CD14-positive monocyte (primary cell): ENCODE data around the gene WDR62. TPM values are rescaled to one million over a fixed set of nuclear protein-coding genes. Genes with fewer than 3 reads are reported as not detected.
"Not testable (repeated sequence)": the region's sequence is repeated elsewhere in the genome, so short reads cannot be mapped to it uniquely, and the experiment has no call there.

Experiments used
- DNase-seq, 3 donors: peaks; one replicate each; pipeline ENCODE4 v3.0.0-alpha.2; 2011 to 2022
- H2AFZ ChIP-seq: 2 replicates; pipeline ENCODE4 v1.6.0; 2012; ENCODE audit warnings: mild to moderate bottlenecking, low read depth, low read length, inconsistent platforms; ENCODE audit not compliant: insufficient read depth, poor library complexity, severe bottlenecking
- H3K27ac ChIP-seq, 2 donors: 1 replicate in 1 of 2; 2 replicates in 1 of 2; pipeline ENCODE4 v1.5.1; 2012 to 2013; ENCODE audit warnings: low read length in 2 of 2, control low read depth in 1 of 2, inconsistent platforms in 1 of 2, low read depth in 1 of 2, mild to moderate bottlenecking in 1 of 2
- H3K27me3 ChIP-seq, 2 donors: one replicate each; pipeline versions ENCODE4 v1.6.0 to v1.6.1; 2011 to 2013; ENCODE audit warnings: low read length in 2 of 2; ENCODE audit not compliant: control insufficient read depth in 2 of 2, insufficient read depth in 2 of 2
- H3K36me3 ChIP-seq, 2 donors: replicated peaks in 1 of 2; 1 replicate in 1 of 2; 2 replicates in 1 of 2; pipeline versions ENCODE4 v1.5.1 to v1.6.1; 2012 to 2013; ENCODE audit warnings: low read length in 2 of 2, control low read depth in 1 of 2, inconsistent platforms in 1 of 2, mild to moderate bottlenecking in 1 of 2; ENCODE audit not compliant: insufficient read depth in 2 of 2, control insufficient read depth in 1 of 2
- H3K4me1 ChIP-seq, 2 donors: 1 replicate in 1 of 2; 2 replicates in 1 of 2; pipeline versions ENCODE4 v1.5.1 to v1.6.1; 2012 to 2013; ENCODE audit warnings: low read length in 2 of 2, control low read depth in 1 of 2, inconsistent platforms in 1 of 2, mild to moderate bottlenecking in 1 of 2, moderate library complexity in 1 of 2; ENCODE audit not compliant: insufficient read depth in 2 of 2, control insufficient read depth in 1 of 2
- H3K4me2 ChIP-seq: replicated peaks from 2 replicates; pipeline ENCODE3; 2012; ENCODE audit warnings: low read length, moderate library complexity, mild to moderate bottlenecking; ENCODE audit not compliant: poor library complexity, severe bottlenecking; ENCODE audit errors: extremely low read depth
- H3K4me3 ChIP-seq, 3 experiments: fragments of 200-600 bp in 1 of 3; sonication (generic) in 1 of 3; replicated peaks in 1 of 3; 1 replicate in 2 of 3; 2 replicates in 1 of 3; pipeline ENCODE4 v1.5.1; 2011 to 2013; ENCODE audit warnings: low read length in 3 of 3, mild to moderate bottlenecking in 3 of 3, control low read depth in 2 of 3, low read depth in 2 of 3, inconsistent platforms in 1 of 3, moderate library complexity in 1 of 3
- H3K79me2 ChIP-seq: 2 replicates; pipeline ENCODE4 v1.6.0; 2012; ENCODE audit warnings: mild to moderate bottlenecking, control low read depth, inconsistent platforms, low read length, moderate library complexity; ENCODE audit not compliant: insufficient read depth
- H3K9ac ChIP-seq: 2 replicates; pipeline ENCODE4 v1.6.0; 2017; ENCODE audit warnings: low read length, mild to moderate bottlenecking; ENCODE audit not compliant: insufficient read depth, poor library complexity, severe bottlenecking
- H3K9me3 ChIP-seq, 2 donors: replicated peaks in 1 of 2; 1 replicate in 1 of 2; 2 replicates in 1 of 2; pipeline versions ENCODE4 v1.5.1 to v1.6.1; 2012 to 2013; ENCODE audit warnings: low read length in 2 of 2, control low read depth in 1 of 2; ENCODE audit not compliant: control insufficient read depth in 1 of 2, insufficient read depth in 1 of 2
- H4K20me1 ChIP-seq: 2 replicates; pipeline ENCODE4 v1.6.0; 2012; ENCODE audit warnings: mild to moderate bottlenecking, low read length, control low read depth, moderate library complexity; ENCODE audit not compliant: insufficient read depth
- H3K27ac Mint-ChIP-seq, 7 donors: one replicate each; pipeline ENCODE4 v1.8.0; 2020; ENCODE audit warnings: mild to moderate bottlenecking in 7 of 7, mixed read lengths in 7 of 7, moderate library complexity in 6 of 7, inconsistent platforms in 2 of 7
- H3K27me3 Mint-ChIP-seq, 3 donors: one replicate each; pipeline ENCODE4 v1.8.0; 2021 to 2022; ENCODE audit warnings: low read depth in 3 of 3, mild to moderate bottlenecking in 3 of 3, mixed read lengths in 3 of 3, moderate library complexity in 3 of 3, inconsistent platforms in 1 of 3
- H3K36me3 Mint-ChIP-seq, 2 donors: one replicate each; pipeline ENCODE4 v1.8.0; 2020; ENCODE audit warnings: mixed read lengths in 2 of 2, inconsistent platforms in 1 of 2, mild to moderate bottlenecking in 1 of 2
- H3K4me1 Mint-ChIP-seq: one replicate; pipeline ENCODE4 v1.8.0; 2020; ENCODE audit warnings: mild to moderate bottlenecking, mixed read lengths
- H3K4me3 Mint-ChIP-seq, 2 donors: one replicate each; pipeline ENCODE4 v1.8.0; 2020; ENCODE audit warnings: mild to moderate bottlenecking in 2 of 2, mixed read lengths in 2 of 2, moderate library complexity in 1 of 2
- H3K9me3 Mint-ChIP-seq, 7 donors: one replicate each; pipeline ENCODE4 v1.8.0; 2020 to 2022; ENCODE audit warnings: mixed read lengths in 7 of 7, mild to moderate bottlenecking in 6 of 7, moderate library complexity in 6 of 7, inconsistent platforms in 2 of 7
- CTCF ChIP-seq: fragments of 200-600 bp; IDR thresholded peaks from one replicate; pipeline ENCODE4 v1.8.0; 2022; ENCODE audit warnings: antibody characterized with exemption, mild to moderate bottlenecking
- WGBS: methylation state at CpG from one replicate; pipeline ENCODE4 v1.1.5; 2013; ENCODE audit warnings: missing lambda C conversion rate; ENCODE audit not compliant: insufficient coverage; 5-methylcytosine and 5-hydroxymethylcytosine counted together
- intact Hi-C, 2 donors: fragments of 100-400 bp; cut with micrococcal nuclease; formaldehyde crosslinking; loops; one replicate each; pipeline versions ENCODE4 v1.15.0 to v1.15.1; 2023
- polyA plus RNA-seq, 3 donors: library from polyadenylated mRNA; depleted of rRNA in 1 of 3; unstranded in 2 of 3; stranded (reverse) in 1 of 3; fragments of 300-500 nt in 2 of 3; fragments of >200 nt in 1 of 3; fragmentation: Illumina TruSeq in 2 of 3; gene quantifications; 1 replicate in 2 of 3; 2 replicates in 1 of 3; pipeline ENCODE4 v1.2.3, GENCODE V29; 2012 to 2021

WDR62 gene
- polyA plus RNA-seq, 3 donors, result 0.05 to 0.88 TPM; not detected in 1

- peak within 1 kb of the TSS; percentile 49 for H3K9ac ChIP-seq
These were observed 22.2 kb upstream of the WDR62 start, which contains the start of gene CLIP3 for GRCh38 chr19:36032251-36033104. CLIP3 (minus strand) TSS chr19:36032873; CDS start chr19:36032357, 516 bp downstream.

DNA sequence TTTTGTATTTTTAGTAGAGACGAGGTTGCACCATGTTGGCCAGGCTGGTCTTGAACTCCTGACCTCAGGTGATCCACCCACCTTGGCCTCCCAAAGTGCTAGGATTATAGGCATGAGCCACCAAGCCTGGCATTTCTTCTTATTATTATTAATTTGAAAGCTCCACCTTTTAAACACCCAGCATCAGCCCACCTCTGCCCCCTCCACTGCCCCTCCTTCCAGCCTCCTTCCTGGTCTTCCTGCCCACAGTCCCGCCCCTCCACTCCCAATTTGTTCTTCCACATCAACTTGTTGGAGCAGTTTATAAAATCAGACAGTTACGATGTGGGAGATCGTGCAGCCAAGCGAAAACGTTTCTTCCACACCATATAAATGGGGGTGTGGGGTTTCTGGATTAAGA is 14.2 kb upstream of the WDR62 start:
- Histone ChIP-seq H3K36me3 (no peaks in the 10 kb centered on the region), H3K79me2 (no peaks in the 10 kb centered on the region), H3K4me2 (no peak overlapping the region), H3K4me3 (no peak overlapping the region), H3K27ac (no peak overlapping the region), H3K27me3 (no peaks in the 10 kb centered on the region), H3K9ac (no peak overlapping the region), H4K20me1 (no peaks in the 10 kb centered on the region), H2AFZ (no peak overlapping the region), H3K4me1 (no peaks in the 10 kb centered on the region), H3K9me3 (no peaks in the 10 kb centered on the region)
- peaks cover 3 to 8% of the 10 kb centered on the region in 2 donors for H3K36me3 Mint-ChIP-seq
- intact Hi-C loops, result no loop called here
- H3K4me1 Mint-ChIP-seq, result peaks cover 14% of the 10 kb centered on the region
- no peak overlapping the region for H3K27ac Mint-ChIP-seq
- no peaks in the 10 kb centered on the region for H3K9me3 Mint-ChIP-seq
- no peak for DNase-seq
- no peak overlapping the region for H3K4me3 Mint-ChIP-seq
- H3K27me3 Mint-ChIP-seq, result peaks cover 0 to 1% (median 0%) of the 10 kb centered on the region in 3 donors
- WGBS, result no CpG with 5 or more reads among the region's 6 CpGs
- TF ChIP-seq CTCF, result no peak

More at GRCh38 chr19:36032251-36033104, 22.2 kb upstream of the WDR62 start, which contains the start of gene CLIP3:
- TF ChIP-seq CTCF, result no peak
- Histone ChIP-seq H3K9me3 (no peaks in the 10 kb centered on the region), H2AFZ (no peak within 1 kb of the TSS), H3K4me1 (peaks cover 3 to 9% of the 10 kb centered on the region in 2 donors), H4K20me1 (no peaks in the 10 kb centered on the region), H3K4me3 (no peak within 1 kb of the TSS), H3K36me3 (peaks cover 0 to 7% of the 10 kb centered on the region in 2 donors), H3K27ac (no peak within 1 kb of the TSS), H3K27me3 (peaks cover 0 to 8% of the 10 kb centered on the region in 2 donors), H3K79me2 (no peaks in the 10 kb centered on the region), H3K4me2 (peak within 1 kb of the TSS; percentile 31)
- 2% methylated on average over 27 of the region's 51 CpGs for WGBS
- Mint-ChIP-seq H3K4me1 (peaks cover 10% of the 10 kb centered on the region), H3K27me3 (peaks cover 5 to 15% (median 12%) of the 10 kb centered on the region in 3 donors), H3K4me3 (peak within 1 kb of the TSS in 1 of 2 donors; percentile 23), H3K27ac (peak within 1 kb of the TSS in 1 of 7 donors; percentile 1), H3K36me3 (peaks cover 16% of the 10 kb centered on the region in 2 donors), H3K9me3 (no peaks in the 10 kb centered on the region)
- intact Hi-C loops, result no loop called here
- no peak for DNase-seq

DNA sequence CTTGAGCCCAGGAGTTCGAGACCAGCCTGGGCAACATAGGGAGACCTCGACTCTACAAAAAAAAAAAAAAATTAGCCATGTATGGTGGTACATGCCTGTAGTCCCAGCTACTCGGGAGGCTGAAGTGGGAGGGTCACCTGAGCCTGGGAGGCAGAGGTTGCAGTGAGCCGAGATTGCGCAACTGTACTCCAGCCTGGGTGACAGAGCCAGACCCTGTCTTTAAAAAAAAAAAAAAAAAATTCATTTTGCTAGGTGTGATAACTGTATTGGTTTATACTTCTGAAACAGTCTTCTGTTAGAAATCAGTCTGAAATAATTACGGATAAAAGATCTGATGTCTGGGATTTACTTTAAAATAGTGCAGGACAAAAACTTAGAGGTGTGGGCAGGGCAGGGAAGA is 13.6 kb upstream of the WDR62 start:
- H3K4me2 ChIP-seq, H3K9me3 ChIP-seq, H3K9me3 Mint-ChIP-seq, H3K27me3 ChIP-seq, H2AFZ ChIP-seq, H4K20me1 ChIP-seq, H3K36me3 Mint-ChIP-seq, H3K36me3 ChIP-seq, DNase-seq, H3K9ac ChIP-seq, H3K4me3 ChIP-seq, H3K4me1 ChIP-seq, H3K79me2 ChIP-seq, intact Hi-C loops, H3K27me3 Mint-ChIP-seq, H3K4me3 Mint-ChIP-seq, H3K27ac Mint-ChIP-seq, H3K27ac ChIP-seq: not testable (repeated sequence)
- WGBS, result 94% methylated on average over 5 of the region's 6 CpGs
- H3K4me1 Mint-ChIP-seq, result peaks cover 14% of the 10 kb centered on the region
